Osteoblast (primary cell): ENCODE data around the gene CRABP2. TPM values are rescaled to one million over a fixed set of nuclear protein-coding genes. Genes with fewer than 3 reads are reported as not detected.
A peak's percentile ranks its signal among the peaks of the same experiment; 100 is the strongest.

Experiments used
- DNase-seq: peaks from one replicate; pipeline ENCODE4 v3.0.0; 2011; ENCODE audit warnings: low spot score, mixed read lengths; ENCODE audit not compliant: insufficient read length; ENCODE audit errors: missing footprints
- H2AFZ ChIP-seq: 2 replicates; pipeline ENCODE4 v1.6.0; 2011; ENCODE audit warnings: mild to moderate bottlenecking, low read length
- H3K27ac ChIP-seq: 2 replicates; pipeline ENCODE4 v1.5.1; 2011; ENCODE audit warnings: mild to moderate bottlenecking, low read depth, low read length, moderate library complexity
- H3K27me3 ChIP-seq: 2 replicates; pipeline ENCODE4 v1.6.0; 2012; ENCODE audit warnings: mild to moderate bottlenecking, control low read depth, inconsistent platforms, low read length, moderate library complexity; ENCODE audit not compliant: insufficient read depth
- H3K36me3 ChIP-seq: 2 replicates; pipeline ENCODE4 v1.5.1; 2011; ENCODE audit warnings: mild to moderate bottlenecking, low read length, control low read depth, moderate library complexity; ENCODE audit not compliant: insufficient read depth
- H3K4me1 ChIP-seq: 2 replicates; pipeline ENCODE4 v1.5.1; 2011; ENCODE audit warnings: mild to moderate bottlenecking, low read length, control low read depth, moderate library complexity; ENCODE audit not compliant: insufficient read depth
- H3K4me2 ChIP-seq: 2 replicates; pipeline ENCODE4 v1.6.0; 2011; ENCODE audit warnings: mild to moderate bottlenecking, low read length; ENCODE audit not compliant: insufficient read depth
- H3K4me3 ChIP-seq: fragments of 200-600 bp; sonication (generic); 3 replicates; pipeline ENCODE4 v1.5.1; 2012; ENCODE audit warnings: mild to moderate bottlenecking, low read length, inconsistent platforms; ENCODE audit not compliant: insufficient read depth
- H3K79me2 ChIP-seq: 2 replicates; pipeline ENCODE4 v1.6.0; 2012; ENCODE audit warnings: mild to moderate bottlenecking, low read length, control low read depth, inconsistent platforms; ENCODE audit not compliant: insufficient read depth
- H3K9me3 ChIP-seq: 2 replicates; pipeline ENCODE4 v1.5.1; 2011; ENCODE audit warnings: low read depth, low read length, control low read depth
- H4K20me1 ChIP-seq: 2 replicates; pipeline ENCODE4 v1.6.0; 2012; ENCODE audit warnings: mild to moderate bottlenecking, low read length, control low read depth; ENCODE audit not compliant: insufficient read depth
- total RNA-seq: library from RNA; depleted of rRNA; stranded (reverse); fragments of >200 nt; gene quantifications from 2 replicates; pipeline ENCODE4 v1.2.3, GENCODE V29; 2012
- TF ChIP-seq, protein P1 (sequence below): IDR thresholded peaks from 2 replicates; pipeline ENCODE4 v1.5.1; 2011; ENCODE audit warnings: mild to moderate bottlenecking, low read depth, low read length, moderate library complexity; ENCODE audit errors: extremely low read depth

The CRABP2 gene
- total RNA-seq, 1 donor, result 16.6 TPM

DNA sequence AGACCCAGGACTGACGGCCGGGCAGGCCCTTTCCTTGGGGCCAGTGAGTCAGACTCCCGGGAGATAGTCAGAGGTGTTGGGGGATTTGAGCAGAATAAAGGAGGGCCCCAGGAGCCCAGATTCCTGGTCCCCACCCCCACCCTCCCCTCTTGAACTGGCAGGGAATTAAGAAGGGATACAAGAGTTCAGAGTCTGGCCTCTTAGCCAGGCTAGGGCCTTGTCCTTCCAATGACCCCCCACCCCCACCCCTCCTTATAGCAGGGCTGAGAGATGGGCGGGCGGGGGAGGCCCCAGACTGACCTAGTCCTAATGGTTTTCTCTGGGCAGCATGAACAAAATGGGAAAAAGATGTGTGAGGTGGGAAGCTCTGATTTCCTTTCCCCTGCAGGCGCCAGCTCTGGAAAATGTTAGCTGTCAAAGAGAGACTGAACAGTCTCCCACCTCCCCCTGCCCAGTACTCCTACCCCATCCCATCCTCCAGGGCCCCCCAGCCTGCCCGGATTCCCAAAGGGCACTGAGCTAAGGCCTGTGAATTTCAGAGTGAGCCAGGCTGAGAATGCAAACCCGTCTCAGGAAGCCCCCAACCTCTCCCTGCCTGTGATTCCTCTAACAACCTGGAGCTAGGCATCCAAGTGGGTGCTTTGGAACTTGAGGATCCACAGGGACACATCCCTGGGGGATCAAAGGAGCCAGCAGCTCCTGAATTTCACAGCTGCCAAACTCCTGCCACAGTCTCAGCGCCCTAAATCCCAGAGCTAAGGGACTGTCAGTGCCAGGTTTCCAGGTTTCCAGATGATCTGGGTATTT, 5.8 kb upstream of the CRABP2 start:
- H3K79me2 ChIP-seq, result no peaks in the 10 kb centered on the region
- H3K36me3 ChIP-seq, result no peaks in the 10 kb centered on the region
- no peaks in the 10 kb centered on the region for H3K9me3 ChIP-seq
- no peak for DNase-seq
- H3K4me2 ChIP-seq, result no peak overlapping the region
- H3K27ac ChIP-seq, result no peak overlapping the region
- peaks cover 56% of the 10 kb centered on the region for H3K4me1 ChIP-seq
- TF ChIP-seq, protein P1, sequence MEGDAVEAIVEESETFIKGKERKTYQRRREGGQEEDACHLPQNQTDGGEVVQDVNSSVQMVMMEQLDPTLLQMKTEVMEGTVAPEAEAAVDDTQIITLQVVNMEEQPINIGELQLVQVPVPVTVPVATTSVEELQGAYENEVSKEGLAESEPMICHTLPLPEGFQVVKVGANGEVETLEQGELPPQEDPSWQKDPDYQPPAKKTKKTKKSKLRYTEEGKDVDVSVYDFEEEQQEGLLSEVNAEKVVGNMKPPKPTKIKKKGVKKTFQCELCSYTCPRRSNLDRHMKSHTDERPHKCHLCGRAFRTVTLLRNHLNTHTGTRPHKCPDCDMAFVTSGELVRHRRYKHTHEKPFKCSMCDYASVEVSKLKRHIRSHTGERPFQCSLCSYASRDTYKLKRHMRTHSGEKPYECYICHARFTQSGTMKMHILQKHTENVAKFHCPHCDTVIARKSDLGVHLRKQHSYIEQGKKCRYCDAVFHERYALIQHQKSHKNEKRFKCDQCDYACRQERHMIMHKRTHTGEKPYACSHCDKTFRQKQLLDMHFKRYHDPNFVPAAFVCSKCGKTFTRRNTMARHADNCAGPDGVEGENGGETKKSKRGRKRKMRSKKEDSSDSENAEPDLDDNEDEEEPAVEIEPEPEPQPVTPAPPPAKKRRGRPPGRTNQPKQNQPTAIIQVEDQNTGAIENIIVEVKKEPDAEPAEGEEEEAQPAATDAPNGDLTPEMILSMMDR, result no peak
- no peak overlapping the region for H3K4me3 ChIP-seq
- no peaks in the 10 kb centered on the region for H4K20me1 ChIP-seq
- no peaks in the 10 kb centered on the region for H3K27me3 ChIP-seq
- H2AFZ ChIP-seq, result no peak overlapping the region

GRCh38 chr1:156709757-156710489, 4.5 kb upstream of the CRABP2 start:
- Histone ChIP-seq H3K4me1 (peaks cover 68% of the 10 kb centered on the region), H3K4me3 (no peak overlapping the region), H3K27me3 (no peaks in the 10 kb centered on the region), H2AFZ (no peak overlapping the region), H3K9me3 (no peaks in the 10 kb centered on the region), H3K36me3 (no peaks in the 10 kb centered on the region), H3K27ac (no peak overlapping the region), H4K20me1 (no peaks in the 10 kb centered on the region), H3K4me2 (peak overlapping the region; percentile 35), H3K79me2 (no peaks in the 10 kb centered on the region)
- peak; percentile 97 for DNase-seq
- TF ChIP-seq, protein P1, result no peak

DNA sequence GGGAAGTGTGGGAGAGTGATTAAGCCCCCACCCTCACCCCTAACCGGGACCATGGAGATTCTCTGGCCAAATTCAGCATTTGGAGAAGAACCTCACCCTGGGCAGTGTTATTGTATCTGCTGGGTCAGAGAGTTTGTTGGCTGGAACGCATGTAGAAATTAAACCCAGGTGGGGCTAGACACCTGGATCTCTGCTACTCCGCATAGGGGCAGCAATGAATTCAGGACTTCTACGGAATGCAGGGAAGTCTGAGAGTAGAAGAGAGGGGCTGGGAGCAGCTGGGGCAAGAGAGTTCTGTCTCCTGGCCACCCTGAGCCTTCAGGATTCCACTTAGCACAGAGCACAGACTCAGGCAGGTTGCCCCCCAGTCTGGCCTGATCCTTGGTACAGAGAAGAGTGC, 3.6 kb upstream of the CRABP2 start:
- no peaks in the 10 kb centered on the region for H3K27me3 ChIP-seq
- no peak overlapping the region for H3K4me3 ChIP-seq
- peaks cover 74% of the 10 kb centered on the region for H3K4me1 ChIP-seq
- H3K9me3 ChIP-seq, result no peaks in the 10 kb centered on the region
- TF ChIP-seq, protein P1, result no peak
- H3K79me2 ChIP-seq, result no peaks in the 10 kb centered on the region
- DNase-seq, result no peak
- no peak overlapping the region for H2AFZ ChIP-seq
- no peak overlapping the region for H3K27ac ChIP-seq
- H3K36me3 ChIP-seq, result no peaks in the 10 kb centered on the region
- H3K4me2 ChIP-seq, result no peak overlapping the region
- no peaks in the 10 kb centered on the region for H4K20me1 ChIP-seq

GRCh38 chr1:156708218-156708661, 2.9 kb upstream of the CRABP2 start:
- Histone ChIP-seq H3K27ac (no peak overlapping the region), H3K4me1 (peaks cover 69% of the 10 kb centered on the region)
- no peak for DNase-seq

More at GRCh38 chr1:156708218-156708661, 2.9 kb upstream of the CRABP2 start:
- Histone ChIP-seq H3K9me3 (no peaks in the 10 kb centered on the region), H3K79me2 (no peaks in the 10 kb centered on the region), H3K4me3 (no peak overlapping the region), H4K20me1 (no peaks in the 10 kb centered on the region), H2AFZ (no peak overlapping the region), H3K36me3 (no peaks in the 10 kb centered on the region), H3K27me3 (no peaks in the 10 kb centered on the region), H3K4me2 (peak overlapping the region; percentile 23)
- TF ChIP-seq, protein P1, result no peak
